ENCODE measurements around the gene GRIK1.

Gene GRIK1

DNA sequence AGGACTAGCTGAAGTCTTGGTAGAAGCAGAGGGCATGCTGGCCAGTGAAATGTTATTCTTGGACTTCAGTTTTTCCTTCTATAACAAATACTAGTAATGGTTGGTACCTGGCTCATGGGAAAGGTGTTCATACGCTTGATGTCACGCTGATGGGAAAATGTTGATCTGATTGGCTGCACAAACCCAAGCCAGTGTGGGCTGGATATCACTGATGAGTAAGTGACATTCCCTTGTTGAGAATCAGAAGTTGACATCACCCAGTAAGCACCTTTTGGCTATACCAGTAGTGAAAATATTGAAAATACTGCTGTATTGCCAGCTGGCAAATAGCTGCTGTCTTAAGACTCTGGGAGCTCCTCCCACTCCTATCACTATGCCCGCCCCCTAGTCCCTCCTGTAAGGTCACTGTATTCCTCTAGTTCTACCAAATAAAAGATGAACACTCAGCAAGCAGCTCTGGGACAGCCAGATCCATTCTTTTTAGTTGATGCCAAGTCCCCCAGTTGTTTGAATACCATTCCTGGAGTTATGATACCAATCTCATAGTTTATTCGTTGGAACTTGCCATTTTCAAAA lies 168.2 kb downstream of the GRIK1 start:
- DNase-seq = no peak

DNA sequence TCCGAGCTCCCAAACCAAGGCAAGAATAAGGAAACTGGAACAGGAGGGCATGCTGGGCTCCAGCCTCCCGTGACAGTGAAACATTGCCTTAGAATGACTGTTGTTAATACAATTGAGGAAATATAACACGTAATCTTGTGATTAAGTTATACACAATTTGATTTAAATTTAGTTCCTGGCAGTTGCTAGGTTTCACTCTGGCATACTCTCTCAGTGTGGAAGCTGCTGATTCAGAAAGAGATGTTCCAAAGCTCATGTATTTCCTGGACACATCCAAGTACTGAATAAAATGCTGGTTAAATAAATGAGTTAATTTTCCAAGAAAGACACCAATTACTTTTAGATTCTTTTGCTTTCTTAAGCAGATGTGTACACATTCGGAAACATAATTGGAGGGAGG lies 176.1 kb downstream of the GRIK1 start:
- DNase-seq = no peak

DNA sequence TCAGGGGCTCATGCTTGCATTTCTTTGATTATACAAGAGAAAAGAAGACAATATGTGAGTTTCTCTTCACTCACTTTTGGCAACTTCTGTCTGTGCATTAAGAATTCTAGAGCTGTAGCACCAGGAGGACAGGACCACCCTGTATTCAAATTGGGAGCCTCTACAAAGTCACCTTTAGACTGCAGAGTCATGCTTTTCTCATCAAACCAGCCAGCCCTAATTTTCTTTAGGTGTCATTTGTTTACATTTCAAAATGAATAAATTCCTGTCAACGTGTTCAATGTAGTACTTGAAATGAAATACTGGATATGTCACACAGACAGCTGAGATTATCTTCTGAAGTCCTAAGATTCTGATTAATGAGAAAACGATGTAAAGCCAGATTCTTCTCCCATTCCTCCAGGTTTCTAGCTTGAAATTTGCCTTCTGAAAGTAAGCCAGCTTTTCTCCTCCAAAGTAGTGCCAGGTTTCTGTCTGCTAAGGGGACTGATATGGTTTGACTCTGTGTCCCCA lies 177.2 kb downstream of the GRIK1 start:
- no peak for DNase-seq

DNA sequence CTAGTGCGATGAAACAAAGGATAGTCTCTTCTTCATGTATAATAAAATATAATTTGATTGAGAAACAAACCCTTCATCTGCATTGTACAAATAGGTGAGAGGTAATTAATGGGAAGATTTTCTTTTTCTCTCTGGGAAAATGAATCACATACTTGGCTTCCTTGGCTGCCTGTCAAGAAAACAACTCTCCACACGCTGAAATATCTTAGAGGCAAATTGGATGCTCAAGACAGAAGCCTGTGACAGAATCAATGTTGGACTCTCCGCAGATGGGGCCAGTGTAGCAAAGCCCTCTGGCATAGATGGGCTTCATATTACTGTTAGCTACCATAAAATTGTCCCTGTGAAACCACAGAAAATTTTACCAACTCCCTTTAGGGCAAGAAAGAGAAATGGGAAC lies 186.6 kb downstream of the GRIK1 start:
- DNase-seq = no peak

DNA sequence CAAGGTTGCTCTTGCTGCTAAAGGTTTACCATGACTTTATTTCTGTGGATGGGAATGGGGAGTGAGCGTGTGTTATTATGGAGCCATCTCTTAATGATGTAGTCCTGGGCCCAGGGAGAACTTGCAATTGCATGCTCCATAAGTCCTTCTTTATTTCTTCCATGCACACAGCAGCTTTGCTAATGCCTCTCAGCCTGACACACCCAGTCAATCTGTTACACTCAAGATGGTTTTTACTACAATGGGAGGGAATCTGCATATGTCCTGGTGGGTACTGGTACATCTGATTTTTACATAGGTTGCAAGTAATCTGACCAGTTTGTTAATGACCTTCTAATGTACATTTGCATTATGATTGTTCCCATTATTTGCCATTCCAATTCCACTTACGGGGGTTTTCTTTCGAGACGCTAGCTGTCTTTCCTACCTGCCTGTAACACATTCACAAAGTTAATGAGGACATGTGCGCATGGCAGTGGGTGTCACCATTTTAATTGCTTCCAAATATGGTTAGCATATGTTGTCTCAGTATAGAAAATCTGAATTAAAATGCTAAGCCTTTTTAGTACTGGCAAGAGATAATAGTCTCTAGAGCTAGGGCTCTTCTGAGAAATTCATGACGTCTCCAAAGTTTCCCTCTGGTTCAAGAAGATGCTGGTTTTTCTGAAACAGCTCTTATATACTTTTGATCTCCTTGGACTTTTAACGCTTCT lies 188.2 kb downstream of the GRIK1 start:
- DNase-seq = no peak

DNA sequence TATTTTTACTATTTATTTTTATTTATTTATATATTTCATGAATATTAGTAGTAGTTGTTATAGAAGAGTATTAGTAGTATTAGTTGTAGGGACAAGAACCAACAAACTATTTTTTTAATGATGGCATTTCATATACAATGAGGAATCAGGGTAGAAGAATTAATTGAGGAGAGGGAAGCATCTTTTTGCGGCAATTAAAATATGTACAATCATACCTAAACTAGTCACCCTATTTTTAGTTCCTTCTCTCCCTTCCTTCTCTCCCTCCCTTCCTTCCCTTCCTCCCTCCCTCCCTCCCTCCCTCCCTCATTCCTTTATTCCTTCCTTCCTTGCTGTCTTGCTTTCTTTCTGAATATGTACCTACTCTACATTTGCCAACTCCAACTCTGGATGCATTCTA lies 189.8 kb downstream of the GRIK1 start:
- DNase-seq = no peak

DNA sequence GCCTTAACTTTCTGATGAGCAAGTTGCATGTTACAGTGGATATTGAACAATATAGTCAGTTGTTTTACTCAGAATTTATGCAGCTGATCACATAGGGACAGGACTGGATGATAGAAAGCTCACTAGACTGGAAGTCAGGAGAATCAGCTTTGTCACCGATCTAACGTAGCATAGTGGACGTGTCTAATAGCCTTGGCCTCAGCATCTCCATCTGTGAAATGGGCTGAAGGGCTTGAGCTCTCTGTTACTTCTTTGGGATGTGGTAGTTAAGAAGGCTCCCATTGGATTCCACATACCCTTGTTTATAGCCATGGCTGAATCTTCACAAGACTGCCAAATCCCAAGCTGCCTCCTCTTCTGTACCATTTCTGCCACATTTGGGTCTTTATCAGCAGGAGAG lies 190.6 kb downstream of the GRIK1 start:
- DNase-seq = no peak

DNA sequence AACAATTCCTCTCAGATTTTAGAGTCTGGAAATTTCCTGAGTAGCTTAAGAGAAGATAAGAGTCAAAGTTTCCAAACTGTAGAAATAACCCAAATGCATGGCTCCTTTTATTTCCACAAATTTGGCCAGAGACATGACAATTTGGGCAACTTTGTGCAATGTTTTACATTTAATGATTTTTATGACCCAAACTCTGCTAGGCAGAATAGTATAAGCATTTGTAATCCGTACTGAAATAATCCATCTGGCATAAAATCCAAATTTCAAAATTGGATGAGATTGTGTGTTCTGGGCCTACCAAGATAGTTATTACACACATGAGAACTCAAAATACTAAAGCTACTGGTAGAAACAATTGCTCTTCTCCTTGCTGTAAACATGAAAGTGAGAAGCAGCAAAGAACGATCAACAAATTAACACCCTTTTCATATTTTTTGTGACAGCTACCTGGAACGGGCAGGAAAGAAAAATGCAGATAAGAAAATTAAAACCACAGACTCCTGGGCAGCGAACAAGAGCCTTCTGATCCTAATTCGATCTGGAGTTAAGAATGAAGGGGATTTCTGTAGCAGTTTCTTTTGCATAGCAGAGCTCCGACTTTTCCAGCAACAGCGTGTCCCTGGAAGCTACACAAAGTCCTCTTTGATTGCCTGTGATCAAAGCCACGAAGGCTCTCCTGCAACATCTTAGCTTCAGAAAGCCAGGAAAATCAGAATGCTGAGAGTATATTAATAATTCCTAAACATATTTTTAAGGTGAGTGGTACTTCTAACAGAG lies 191.2 kb downstream of the GRIK1 start:
- no peak for DNase-seq

DNA sequence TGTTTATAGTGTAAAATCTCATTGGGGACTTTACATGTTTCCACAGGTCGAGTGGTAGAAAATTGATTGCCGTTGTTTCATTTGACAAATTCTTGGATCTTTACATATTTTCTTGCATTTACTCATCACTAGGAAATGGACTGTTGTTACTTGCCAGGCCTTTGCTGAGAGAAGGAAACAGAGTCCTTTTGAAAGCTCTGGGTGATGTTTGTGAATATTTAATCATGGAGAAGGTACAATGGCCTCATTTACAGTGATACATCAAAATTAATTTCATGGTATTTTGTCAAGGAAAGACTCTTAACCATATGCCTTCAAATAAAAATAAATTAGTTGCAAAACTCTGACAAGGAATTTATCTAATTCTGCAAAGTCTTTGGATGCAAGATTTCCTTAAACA lies 198.0 kb downstream of the GRIK1 start:
- DNase-seq = no peak

DNA sequence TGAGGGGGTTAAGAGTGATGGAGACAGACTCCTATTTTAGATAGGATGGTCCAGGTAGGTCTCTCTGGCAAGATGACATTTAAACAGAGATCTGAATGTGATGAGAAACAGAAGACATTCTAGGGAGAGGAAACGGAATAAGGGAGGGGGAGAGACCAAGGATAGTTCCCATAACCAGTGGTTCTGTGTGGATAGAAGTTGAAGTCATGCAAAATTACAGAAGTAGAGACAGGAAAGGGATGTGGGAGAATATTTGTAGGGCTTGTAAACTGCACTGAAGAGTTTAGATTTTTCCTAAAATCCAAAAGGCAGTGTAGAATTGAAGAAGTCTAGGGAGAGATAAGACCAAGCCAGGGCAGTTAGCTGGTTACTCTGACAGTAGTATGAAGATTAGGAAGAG lies 200.6 kb downstream of the GRIK1 start:
- no peak for DNase-seq

DNA sequence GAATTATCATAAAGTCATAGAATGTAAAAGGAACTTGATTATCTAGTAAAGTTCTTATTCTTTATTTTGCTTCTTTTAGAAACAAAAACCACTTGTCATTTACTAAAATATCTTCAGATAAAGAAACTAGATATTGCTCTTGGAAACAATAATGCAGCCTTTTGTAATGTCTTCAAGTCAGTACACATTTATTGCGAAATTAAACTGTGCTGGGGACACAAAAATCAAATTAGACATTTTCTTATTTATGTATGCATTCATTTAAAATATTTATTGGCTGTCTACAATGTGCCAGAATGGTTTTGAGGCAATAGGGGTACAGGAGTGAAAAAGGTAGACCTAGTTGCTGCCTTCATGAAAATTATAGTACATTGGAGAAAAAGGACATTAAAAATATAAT lies 201.1 kb downstream of the GRIK1 start:
- DNase-seq = no peak

DNA sequence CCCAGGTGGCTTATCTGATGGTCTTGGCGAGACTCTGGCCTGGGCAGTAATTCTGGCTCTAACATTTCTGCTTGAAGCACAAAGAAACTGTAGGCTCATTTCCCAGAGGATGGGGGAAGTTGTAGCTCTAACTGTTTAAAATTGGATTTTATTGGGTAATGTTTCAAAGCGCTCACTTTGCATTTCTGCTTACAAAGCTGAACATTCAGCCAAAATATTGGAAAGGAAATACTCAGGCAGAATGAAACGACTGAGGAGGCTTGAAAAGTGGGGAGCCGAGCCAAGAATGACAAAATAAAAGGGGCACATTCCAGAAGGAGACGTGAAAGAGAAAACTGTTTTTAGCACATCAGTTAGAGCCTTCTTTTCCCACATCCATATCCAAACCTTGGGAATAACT lies 202.6 kb downstream of the GRIK1 start:
- no peak for DNase-seq

DNA sequence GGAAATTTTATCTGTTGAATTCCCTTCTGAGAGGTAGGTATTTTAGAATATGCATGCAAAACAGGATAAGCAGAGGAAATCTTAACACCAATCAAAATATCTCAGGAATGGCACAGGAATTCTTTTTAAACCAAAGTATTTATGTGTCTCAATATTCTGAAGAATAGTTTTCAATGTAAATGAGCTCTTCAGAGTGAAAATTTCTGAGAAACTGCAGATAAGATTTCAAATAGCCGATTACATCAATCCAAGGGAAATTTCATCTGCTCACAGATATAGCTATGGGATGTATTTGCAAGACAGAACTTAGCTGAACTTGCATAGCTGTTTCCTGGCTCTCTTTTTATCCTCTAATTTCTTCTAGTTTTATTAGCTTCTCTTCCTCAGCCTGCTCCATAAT lies 209.5 kb downstream of the GRIK1 start:
- no peak for DNase-seq

DNA sequence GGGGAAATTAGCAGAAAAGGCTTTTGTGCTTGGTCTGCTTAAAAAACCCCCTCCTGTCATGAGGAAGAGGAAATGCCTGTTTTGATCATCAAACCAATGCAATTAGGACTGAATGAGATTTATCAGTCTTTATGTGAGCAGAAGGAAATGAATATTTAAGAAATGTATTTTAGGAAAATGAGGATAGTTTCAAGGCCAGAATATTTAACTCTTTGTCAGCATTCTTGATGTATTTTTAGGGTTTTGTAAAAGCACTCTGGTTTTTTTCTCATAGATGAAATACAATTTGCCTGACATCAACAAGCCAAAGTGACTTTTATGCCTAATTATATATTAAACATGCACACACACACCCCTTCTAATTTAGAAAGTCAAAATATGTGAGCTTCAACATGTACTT lies 213.8 kb downstream of the GRIK1 start:
- DNase-seq = no peak

DNA sequence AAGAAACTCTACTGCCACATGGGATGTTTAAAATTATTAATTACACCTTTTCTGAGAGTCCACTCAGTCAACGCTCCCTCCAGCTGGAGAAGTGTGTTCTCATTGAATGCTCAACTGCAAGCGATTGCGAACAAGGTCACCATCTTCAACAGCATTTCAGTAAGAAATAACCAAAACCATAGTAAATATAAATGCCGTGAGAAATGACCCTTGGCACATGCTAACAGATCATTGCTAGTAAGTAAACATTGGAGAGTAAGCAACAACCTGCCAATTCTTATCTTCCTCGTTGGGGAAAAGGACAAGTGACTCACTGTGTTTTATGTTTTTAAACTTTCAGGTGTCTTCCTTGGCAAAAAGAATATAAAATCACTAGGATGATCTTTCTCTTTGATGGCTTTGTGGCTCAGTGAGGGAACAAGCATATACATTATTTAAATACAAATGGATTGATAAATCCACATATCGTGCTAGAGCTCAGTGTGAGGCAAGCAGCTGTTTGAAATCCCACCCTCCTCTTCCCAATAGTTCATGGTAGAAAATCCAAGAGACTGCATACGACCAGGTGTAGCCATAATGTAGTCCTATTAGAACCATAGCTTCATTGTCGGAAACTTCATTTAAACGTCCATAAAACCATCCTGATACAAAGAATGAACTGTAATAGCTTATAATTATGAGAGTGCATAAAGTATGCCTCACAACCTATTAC lies 214.6 kb downstream of the GRIK1 start:
- DNase-seq = no peak

DNA sequence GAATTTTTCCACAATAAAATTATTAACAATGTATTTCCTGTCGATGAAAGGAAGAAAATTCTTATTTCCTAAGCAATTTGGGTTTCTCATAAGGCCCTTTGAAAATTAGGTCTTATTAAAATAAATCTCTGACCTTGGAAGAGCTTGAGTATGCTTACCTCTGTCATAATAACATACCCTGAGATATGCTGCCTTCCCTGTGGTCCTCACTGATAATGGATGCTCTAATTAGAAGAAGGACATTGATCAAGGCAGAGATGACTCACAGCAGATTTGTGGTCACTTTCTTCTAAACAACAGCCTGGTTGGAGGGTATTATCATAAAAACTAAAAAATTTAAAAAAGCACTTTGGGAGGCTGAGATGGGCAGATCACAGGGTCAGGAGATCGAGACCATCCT lies 217.8 kb downstream of the GRIK1 start:
- DNase-seq = no peak

DNA sequence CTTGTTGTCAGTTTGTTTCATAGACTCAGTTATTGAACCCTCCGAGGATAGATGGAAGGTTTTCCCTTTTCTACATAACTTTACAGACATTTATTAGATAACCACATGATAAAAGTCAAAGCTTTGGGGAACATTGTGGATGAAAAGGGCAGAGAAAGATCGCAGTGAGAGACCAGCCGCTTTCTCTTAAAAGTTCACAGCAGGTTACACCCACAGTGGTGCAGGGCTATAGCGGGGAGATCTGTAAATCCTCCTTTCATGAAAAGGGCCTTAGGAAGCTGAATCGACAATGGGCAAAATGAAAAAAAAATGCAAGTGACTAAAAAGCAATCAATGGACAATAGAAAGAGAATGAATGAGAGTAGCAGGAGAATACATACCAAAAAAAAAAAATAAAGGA lies 218.6 kb downstream of the GRIK1 start:
- no peak for DNase-seq

DNA sequence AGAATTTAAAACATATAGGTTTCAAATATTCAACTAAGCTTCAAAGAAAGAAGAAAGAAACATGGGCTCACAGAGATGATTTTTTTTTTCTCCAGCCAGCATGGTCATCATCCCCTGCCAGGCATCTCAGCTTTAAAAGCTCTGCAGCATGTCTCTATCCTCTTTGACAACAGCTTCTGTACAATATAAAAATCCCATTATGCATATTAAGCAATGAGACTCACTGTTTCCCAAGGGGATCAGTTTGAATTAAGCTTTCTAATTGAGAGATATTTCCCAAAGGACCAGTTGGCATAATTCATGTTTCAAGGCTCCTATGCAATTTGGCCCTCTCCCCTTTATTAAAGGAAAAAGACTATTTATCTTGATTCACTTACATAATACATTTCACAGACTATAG lies 220.3 kb downstream of the GRIK1 start:
- no peak for DNase-seq

DNA sequence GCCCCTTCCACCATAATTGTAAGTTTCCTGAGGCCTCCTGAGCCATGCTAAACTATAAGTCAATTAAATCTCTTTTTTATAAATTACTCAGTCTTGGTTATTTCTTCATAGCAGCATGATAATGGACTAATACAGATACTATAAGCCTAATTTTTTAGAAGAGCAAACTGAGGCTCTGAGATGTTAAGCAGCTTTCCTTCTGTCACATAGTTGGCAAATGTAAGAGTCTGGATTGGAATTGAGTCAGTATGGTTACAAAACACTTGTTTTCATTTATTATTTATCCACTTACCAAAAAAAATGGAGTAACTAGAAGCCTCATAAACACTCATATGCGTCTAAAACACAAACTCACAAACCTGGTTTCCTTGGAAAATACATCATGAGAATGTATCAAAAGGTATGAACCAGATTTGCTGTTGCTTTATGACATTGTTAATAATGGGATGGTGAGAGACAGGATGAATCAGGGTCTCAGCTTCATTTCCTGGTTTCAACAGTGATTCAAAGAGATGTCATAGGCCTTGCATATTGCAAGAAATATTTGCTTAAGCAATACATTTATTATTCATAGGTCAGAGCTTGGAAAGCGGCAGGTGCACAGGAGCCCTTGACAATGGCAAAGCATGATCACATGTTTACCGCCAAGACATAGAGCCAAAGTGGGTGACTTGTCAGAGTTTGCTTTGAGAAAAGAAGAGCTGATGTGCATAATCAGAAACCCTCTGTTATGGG lies 221.5 kb downstream of the GRIK1 start:
- DNase-seq = no peak

DNA sequence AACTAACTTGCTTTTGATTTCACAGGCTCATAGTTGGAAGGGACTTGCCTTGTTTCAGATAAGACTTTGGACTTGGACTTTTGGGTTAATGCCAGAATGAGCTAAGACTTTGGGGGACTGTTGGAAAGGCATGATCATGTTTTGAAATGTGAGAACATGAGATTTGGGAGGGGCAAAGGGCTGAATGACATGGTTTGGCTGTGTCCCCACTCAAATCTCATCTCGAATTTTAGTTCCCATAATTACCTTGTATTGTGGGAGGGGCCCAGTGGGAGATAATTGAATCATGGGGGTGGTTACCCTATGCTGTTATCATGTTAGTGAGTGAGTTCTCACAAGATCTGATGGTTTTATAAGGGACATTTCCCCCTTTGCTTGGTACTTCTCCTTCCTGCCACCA lies 222.1 kb downstream of the GRIK1 start:
- no peak for DNase-seq

DNA sequence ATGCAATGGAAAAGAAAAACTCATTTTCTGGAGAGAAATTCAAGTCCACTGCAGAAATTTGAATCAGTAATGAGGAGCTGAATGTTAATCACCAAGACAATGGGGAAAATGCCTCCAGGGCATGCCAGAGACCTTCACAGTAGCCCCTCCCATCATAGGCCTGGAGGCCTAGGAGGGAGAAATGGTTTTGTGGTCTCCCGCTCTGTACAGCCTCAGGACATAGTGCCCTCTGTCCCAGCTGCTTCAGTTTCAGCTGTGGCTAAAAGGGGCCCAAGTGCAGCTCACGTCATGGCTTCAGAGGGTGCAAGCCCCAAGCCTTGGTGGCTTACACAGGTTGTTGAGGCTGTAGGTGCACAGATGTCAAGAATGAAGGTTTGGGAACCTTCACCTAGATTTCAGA lies 223.0 kb downstream of the GRIK1 start:
- DNase-seq = no peak

DNA sequence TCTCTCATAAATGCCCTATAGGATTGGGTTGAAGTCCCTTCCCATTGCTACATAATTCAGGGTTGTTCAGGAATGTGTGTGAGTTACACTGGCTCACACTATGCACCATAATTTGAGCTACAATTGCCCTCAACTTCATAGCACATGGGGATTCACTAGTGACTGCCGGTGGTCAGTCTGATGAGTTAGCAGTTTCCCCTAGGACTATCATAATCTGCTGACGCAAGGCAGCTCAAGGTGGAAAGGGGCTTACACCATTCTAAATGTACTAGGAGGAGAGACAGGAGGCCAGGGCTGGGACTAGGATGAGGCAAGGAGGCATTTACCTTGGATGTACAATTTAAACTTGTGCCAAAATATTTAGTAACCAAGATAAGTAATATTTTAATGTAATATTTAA lies 224.7 kb downstream of the GRIK1 start:
- no peak for DNase-seq

DNA sequence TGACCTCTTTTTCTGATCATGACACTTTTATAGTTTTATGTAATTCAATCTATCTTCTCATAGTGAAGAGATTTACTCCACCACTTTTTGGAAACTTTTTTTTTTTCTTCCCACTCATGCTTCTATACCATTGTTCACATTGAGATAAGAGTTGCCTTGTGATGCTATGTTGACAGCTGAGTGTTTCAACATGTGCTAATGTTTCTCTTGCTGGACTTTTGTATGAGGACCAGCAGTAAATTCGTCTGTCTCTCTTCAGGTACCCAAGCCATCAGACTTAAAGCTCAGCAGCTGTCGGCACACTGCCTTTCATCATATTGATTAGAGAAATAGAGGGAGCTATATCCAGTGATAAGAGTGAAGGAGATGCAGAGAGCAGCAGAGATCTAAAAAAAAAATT lies 227.0 kb downstream of the GRIK1 start:
- no peak for DNase-seq
